ENCODE results near the gene AKR1D1. TPM values are rescaled to one million over a fixed set of nuclear protein-coding genes. Genes with fewer than 3 reads are reported as not detected.
"Not testable (repeated sequence)": the region's sequence is repeated elsewhere in the genome, so short reads cannot be mapped to it uniquely, and the experiment has no call there.

Gene AKR1D1
- total RNA-seq, 1 donor from 2014 or later: not detected

DNA sequence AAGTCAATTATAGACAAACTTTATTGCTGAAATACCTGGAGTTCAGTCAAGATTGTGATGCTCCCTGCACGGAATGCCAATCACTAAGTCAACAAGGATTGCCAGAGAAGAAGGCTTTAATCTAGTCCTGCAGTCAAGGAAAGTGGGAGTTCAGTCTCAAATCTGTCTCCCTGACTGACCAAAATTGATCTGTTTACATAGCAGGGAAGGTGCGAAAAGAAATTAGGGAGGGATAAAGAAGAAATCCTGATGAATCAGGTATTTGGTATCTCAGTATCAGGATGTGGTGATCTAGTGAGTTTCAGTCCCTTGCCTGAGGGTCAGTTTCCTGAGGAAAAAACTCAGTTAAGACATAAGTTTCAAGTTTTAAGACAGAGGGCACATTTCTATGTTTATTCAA, 2.1 kb upstream of the AKR1D1 start:
- no peak for DNase-seq (ENCODE audit: low read depth, low spot score)

DNA sequence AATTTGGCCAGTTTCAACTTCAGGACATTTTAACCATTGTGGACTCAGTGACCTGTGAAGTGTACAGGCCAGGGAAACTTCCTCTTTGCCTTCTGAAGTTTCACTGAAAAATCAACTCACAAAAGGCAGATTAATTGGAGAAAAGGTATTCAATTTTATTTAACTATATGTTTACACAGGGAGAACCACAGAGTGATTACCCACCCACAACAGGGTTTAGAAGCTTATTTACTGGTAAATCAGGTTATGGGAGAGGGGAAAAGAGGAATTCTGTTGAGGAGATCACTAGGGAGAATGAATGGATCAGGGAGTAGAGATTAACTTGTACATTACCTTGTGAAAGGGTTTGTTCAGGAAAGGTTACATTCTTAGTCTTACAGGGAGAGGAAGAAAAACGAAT, 1.7 kb upstream of the AKR1D1 start:
- no peak for DNase-seq (ENCODE audit: low read depth, low spot score)

DNA sequence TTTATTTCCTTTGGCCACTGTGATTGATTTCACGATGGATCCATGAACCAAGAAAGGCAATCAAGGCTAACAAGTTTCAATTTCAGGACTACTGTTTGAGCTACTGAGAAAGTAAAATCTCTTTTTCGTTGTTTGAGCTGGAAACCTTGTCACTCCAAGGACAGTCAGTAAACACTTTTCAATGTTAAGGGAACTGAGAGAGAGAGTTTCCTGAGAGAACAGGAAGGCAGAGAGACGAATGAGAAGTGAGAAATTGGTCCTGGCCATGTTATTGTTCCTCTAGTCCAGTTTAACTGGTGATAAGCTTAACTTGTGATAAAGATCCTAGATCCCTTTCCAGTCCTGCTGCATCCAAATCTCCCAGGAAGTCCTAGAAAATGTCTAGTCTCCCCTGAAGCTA, 909 bp upstream of the AKR1D1 start:
- no peak for DNase-seq (ENCODE audit: low read depth, low spot score)

- not testable (repeated sequence) for DNase-seq (ENCODE audit: low read depth, low spot score)
These were observed 473 bp upstream of the AKR1D1 start for GRCh38 chr7:138075786-138076185.

GRCh38 chr7:138077809-138078208, 1.6 kb downstream of the AKR1D1 start:
- no peak for DNase-seq (ENCODE audit: low read depth, low spot score)

DNA sequence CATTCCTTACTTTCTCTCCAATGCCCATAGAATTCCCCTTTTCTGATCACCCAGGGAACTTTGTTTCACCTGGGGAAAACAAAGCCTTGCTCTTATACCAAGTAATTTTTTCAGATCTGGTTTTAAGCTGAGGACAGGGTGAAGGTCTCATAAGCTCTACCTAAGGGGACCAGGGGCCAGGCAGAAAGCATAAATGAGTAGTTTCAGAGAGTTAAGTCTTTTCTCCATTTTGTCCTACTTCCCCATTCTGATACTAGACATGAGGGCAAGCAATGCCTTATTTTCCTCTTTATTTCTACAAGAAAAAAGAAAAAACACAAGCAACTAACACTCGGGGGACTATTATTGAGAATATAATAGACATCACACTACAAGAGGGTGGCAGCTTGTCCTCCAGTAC, 2.9 kb downstream of the AKR1D1 start:
- no peak for DNase-seq (ENCODE audit: low read depth, low spot score)

DNA sequence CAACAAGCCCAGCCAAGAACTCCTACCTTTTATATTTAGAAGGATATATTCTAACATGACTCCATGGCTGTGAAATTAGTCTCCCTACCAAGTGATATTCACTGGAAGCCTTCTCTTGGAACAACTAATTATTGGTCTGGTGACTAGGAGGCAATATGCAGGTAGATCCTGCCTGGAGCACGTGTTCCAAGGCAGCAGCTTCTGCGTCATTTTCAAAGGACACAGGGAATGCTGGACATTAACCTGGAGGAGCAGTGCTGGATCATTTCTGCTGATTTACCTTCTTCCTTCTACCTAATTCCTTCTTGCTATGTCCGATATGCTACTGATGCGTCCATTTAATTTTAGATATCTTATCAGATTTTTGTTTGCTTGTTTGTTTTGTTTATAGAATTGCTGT, 5.6 kb downstream of the AKR1D1 start:
- DNase-seq (ENCODE audit: low read depth, low spot score): no peak

DNA sequence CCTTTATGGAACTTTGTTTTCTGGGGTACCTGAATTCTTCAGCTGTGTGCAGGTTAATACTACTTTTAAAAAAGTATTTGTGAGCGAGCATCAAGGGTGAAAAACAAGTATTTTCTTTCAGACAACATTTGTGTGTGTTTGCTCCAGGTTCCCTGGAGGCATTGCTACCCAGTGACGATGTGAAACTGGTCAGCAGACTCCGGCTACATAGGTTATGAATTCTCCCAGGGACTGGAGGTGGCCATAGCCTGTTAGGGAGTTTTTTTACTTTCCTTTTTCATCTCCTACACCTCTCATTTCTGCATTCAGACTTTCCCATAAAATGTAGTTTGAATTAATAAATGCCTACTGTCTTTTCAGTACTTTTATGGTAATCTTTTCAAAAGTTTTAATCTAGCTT, 7.6 kb downstream of the AKR1D1 start:
- DNase-seq (ENCODE audit: low read depth, low spot score): no peak

GRCh38 chr7:138086563-138087270, 10.5 kb downstream of the AKR1D1 start:
- no peak for DNase-seq (ENCODE audit: low read depth, low spot score)

DNA sequence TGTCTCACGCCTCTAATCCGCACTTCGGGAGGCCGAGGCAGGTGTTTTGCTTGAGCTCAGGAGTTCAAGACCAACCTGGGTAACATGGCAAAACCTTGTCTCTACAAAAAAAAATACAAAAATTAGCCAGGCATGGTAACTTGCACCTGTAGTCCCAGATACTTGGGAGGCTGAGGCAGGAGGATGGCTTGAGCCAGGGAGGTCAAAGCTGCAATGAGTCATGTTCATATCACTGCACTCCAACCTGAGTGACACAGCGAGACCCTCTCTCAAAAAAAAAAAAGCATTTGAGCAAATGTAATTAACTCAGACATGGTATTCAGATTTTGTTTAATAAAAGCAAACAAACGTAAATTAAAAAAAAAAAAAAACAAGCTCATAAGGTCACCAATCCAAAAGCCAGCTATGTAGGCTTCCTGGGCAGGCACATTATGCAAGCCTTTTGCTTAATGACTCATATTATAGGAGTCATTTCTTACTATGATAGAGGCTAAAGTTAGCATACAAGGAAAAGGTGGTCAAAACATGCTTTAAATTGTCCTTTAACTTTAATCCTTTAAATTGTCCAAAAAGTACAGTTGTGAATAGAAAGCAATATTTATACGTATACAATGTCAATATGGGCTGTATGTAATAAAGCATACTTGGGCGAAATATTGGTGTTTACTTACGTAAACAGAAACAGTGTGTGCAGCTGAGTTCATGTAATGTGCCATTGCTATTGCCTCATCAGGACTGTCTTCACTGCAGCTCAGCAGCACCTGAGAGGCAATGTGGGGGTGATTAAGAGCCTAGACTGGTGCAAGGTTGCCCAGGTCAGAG, 13.0 kb downstream of the AKR1D1 start:
- DNase-seq (ENCODE audit: low read depth, low spot score): no peak

DNA sequence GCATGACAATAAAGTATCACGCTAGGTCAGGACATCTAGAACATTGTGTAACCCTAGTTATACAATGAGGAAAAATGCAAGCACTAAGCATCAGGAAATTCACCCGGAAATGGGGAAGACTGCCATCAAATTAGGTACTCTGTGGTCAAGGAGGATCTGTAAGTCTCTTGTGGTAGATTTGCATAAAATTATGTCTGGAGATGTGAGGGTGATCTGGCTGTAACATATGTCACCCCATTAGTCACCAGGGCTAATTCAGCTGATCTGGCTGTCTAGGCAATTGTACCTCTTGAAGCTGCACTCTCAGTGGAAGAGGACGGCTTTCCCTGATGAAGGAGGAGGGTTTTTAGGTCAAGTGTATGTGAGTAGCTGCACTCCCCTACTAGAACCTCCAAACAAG, 14.8 kb downstream of the AKR1D1 start:
- no peak for DNase-seq (ENCODE audit: low read depth, low spot score)

DNA sequence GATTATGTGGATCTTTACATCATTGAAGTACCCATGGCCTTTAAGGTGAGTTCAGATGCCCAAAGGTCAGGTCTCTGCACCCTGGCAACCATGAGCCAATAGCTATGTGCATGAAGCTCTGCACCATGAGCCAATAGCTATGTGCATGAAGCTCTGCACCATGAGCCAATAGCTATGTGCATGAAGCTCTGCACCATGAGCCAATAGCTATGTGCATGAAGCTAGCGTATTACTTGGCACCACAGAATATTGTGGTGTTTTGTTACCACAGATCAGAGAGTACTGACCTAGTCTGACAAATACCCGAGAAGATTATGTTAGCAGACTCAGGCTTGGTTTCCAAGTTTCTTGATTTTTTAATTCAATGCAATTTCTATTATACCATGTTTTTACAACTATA, 15.6 kb downstream of the AKR1D1 start:
- not testable (repeated sequence) for DNase-seq (ENCODE audit: low read depth, low spot score)

DNA sequence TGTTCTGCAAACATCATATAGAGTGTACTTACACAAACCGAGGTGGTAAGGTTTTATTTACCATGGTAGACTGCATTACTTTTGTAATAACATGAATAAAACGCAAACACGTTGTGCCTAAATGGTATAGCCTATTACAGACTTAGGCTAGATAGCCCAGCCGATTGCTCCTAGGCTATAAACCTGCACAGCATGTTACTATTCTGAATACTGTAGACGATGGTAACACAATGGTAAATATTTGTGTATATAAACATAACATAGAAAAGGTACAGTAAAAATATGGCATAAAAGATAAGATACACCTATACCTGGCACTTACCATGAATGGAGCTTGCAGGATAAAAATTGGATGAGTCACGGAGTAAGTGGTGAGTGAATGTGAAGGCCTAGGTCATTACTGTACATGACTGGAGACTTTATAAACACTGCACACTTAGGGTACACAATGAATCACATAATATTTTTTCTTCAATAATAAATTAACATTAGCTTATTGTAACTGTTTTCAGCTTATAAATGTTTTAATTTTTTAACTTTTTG, 16.3 kb downstream of the AKR1D1 start:
- no peak for DNase-seq (ENCODE audit: low read depth, low spot score)

DNA sequence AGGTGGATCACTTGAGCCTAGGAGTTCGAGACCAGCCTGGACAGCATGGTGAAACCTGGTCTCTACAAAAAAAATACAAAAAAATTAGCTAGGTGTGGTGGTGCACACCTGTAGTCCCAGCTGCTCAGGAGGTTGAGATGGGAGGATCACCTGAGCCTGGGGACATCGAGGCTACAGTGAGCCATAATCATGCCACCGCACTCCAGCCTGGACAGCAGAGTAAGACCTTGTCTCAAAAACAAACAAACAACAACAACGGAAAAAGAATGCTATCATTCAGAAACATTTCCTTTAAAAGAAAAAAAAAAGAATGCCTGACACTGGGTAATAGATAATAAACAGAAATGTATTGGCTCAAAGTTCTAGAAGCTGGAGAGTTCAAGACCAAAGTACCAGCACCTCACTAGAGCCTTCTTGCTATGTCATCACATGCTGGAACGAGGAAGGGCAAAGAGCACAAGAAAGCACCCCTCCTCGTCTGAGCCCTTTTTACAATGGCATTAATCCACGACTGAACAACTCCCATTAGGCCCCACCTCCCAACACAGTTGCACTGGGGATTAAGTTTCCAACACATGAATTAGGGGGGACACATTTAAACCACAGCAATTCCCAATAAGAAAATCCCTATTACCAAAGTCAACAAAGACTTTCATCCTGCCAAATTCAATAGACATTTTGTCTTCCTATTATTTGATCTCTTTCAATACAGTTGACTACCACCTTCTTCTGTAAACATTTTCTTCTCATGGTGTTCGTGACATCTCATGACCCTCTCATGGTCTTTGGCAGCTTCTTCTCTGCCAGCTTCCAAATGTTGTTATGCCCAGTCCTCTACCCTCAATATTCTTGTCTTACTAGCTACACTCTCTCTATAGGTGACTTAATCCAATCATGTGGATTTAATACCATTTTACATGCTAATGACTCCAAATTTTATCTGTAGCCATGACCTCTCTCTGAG, 20.0 kb downstream of the AKR1D1 start:
- DNase-seq (ENCODE audit: low read depth, low spot score): no peak

GRCh38 chr7:138097064-138097741, 20.9 kb downstream of the AKR1D1 start:
- DNase-seq (ENCODE audit: low read depth, low spot score): no peak

DNA sequence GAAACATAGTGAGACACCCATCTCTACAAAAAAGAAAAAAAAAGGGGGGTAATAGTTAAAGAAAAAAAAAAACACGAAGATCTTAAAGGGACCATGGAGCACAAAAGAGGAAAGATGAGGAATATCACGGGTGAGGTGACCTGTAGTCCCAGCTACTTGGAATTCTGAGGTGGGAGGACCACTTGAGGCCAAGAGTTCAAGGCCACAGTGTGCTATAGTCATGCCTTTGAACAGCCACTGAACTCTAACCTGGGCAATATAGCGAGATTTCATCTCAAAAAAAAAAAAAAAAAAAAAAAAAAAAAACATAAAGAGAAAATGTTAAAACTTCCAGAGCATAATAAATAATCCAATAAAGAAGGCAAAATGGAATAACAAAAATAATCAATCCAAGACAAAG, 23.6 kb downstream of the AKR1D1 start:
- no peak for DNase-seq (ENCODE audit: low read depth, low spot score)

GRCh38 chr7:138105221-138105620, 29.0 kb downstream of the AKR1D1 start:
- no peak for DNase-seq (ENCODE audit: low read depth, low spot score)

DNA sequence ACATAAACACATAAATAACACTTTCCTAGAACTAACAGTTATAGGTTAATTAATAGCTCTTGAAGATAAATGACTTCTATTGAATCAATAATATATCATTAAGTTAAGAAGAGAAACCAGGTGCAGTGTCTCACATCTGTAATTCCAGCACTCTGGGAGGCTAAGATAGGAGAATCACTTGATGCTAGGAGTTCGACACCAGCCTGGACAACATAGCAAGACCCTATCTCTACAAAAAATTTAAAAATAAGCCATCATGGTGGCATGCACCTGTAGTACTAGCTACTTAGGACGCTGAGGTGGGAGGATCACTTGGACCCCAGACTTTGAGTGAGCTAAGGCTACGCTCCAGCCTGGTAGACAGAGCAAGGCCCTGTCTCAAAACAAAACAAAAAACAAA, 38.8 kb downstream of the AKR1D1 start:
- no peak for DNase-seq (ENCODE audit: low read depth, low spot score)

- DNase-seq (ENCODE audit: low read depth, low spot score): no peak
These were observed 39.9 kb downstream of the AKR1D1 start for GRCh38 chr7:138116141-138116540.

DNA sequence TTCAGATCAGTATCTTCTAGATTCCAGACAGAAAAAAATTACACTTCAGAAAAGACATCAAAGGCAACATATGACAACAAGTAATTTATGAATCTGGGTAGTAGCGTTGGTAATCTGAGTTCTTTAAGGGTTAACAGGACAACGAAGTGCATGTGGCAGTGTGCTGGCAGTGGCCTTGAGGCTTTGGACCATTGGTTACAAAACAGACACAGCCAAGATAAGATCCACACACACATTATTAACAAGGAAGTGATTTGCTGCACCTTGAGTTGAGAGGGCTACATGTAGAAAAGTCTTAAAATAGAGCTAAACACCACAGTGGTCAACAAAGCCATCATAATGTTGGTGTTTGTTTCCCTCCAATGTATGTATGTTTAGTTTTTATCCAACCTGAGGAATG, 40.6 kb downstream of the AKR1D1 start:
- no peak for DNase-seq (ENCODE audit: low read depth, low spot score)

Measured in pulmonary artery endothelial cell (primary cell).